ENCODE data around the gene CKB. TPM values are rescaled to one million over a fixed set of nuclear protein-coding genes. Genes with fewer than 3 reads are reported as not detected.
A peak's percentile ranks its signal among the peaks of the same experiment; 100 is the strongest.
"Not testable (repeated sequence)": the region's sequence is repeated elsewhere in the genome, so short reads cannot be mapped to it uniquely, and the experiment has no call there.

Gene CKB
- polyA plus RNA-seq, 4 donors: 116 to 202 (median 130) TPM

- no peak for DNase-seq (ENCODE audit: low read depth in 4 of 4, low spot score in 3 of 4)
Observed at GRCh38 chr14:103517174-103517566, 5.5 kb downstream of the CKB start.

GRCh38 chr14:103516426-103517173 lies 6.0 kb downstream of the CKB start:
- no peak for DNase-seq (ENCODE audit: low read depth in 4 of 4, low spot score in 3 of 4)

- no peak for DNase-seq (ENCODE audit: low read depth in 4 of 4, low spot score in 3 of 4)
Observed at GRCh38 chr14:103514596-103515421, 7.8 kb downstream of the CKB start.

- no peak for DNase-seq (ENCODE audit: low read depth in 4 of 4, low spot score in 3 of 4)
Observed at GRCh38 chr14:103512701-103513611, 9.7 kb downstream of the CKB start.

- not testable (repeated sequence) for DNase-seq (ENCODE audit: low read depth in 4 of 4, low spot score in 3 of 4)
Observed at GRCh38 chr14:103512180-103512579, 10.4 kb downstream of the CKB start.

- DNase-seq (ENCODE audit: low read depth in 4 of 4, low spot score in 3 of 4): no peak
Observed at GRCh38 chr14:103510724-103511693, 11.6 kb downstream of the CKB start.

- no peak for DNase-seq (ENCODE audit: low read depth in 4 of 4, low spot score in 3 of 4)
Observed at GRCh38 chr14:103509864-103510723, 12.5 kb downstream of the CKB start.

GRCh38 chr14:103508521-103509329 lies 13.9 kb downstream of the CKB start:
- DNase-seq (ENCODE audit: low read depth in 4 of 4, low spot score in 3 of 4): no peak

- DNase-seq (ENCODE audit: low read depth in 4 of 4, low spot score in 3 of 4): no peak
Observed at GRCh38 chr14:103507751-103508150, 14.9 kb downstream of the CKB start.

GRCh38 chr14:103504991-103505565 lies 17.6 kb downstream of the CKB start:
- no peak for DNase-seq (ENCODE audit: low read depth in 4 of 4, low spot score in 3 of 4)

- DNase-seq (ENCODE audit: low read depth in 4 of 4, low spot score in 3 of 4): no peak
Observed at GRCh38 chr14:103503296-103503695, 19.3 kb downstream of the CKB start.

- DNase-seq (ENCODE audit: low read depth in 4 of 4, low spot score in 3 of 4): no peak
Observed at GRCh38 chr14:103502877-103503276, 19.8 kb downstream of the CKB start.

- no peak for DNase-seq (ENCODE audit: low read depth in 4 of 4, low spot score in 3 of 4)
Observed at GRCh38 chr14:103501921-103502669, 20.5 kb downstream of the CKB start.

GRCh38 chr14:103501041-103501870 lies 21.4 kb downstream of the CKB start:
- DNase-seq (ENCODE audit: low read depth in 4 of 4, low spot score in 3 of 4): no peak

- peak in 1 of 4 donors; percentile 66 for DNase-seq (ENCODE audit: low read depth in 4 of 4, low spot score in 3 of 4)
Observed at GRCh38 chr14:103500148-103500990, 22.3 kb downstream of the CKB start.

Measured in right renal pelvis (tissue), 4 donors.